GM10266 (cell line): ENCODE results near the gene HK1.

Experiments used
- DNase-seq: peaks from one replicate; pipeline ENCODE4 v3.0.0; 2012; ENCODE audit errors: extremely low spot score
- CTCF ChIP-seq: IDR thresholded peaks from 2 replicates; pipeline ENCODE4 v1.5.1; 2012; ENCODE audit warnings: mild to moderate bottlenecking, low read depth; ENCODE audit not compliant: control insufficient read depth, insufficient read depth; ENCODE audit errors: missing control alignments

Gene HK1

DNA sequence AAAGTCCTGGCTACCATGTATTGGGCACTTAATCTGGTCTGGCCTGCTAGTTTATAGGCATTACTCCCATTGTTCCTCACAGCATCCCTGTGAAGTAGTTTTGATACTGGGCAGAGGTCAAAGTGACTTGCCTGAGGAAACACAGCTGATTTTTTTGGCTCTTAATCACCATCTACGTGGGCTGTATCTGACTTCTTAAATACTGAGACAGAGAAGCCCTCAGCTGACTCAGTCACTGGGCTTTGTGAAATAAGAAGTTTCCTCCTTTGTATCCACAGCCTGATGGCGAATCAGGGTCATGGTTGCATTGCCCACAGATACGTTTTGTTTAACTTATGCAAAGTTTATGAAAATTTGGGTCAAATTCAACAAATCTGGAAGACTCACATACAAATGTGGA, 125.2 kb downstream of the HK1 start:
- DNase-seq: no peak
- no peak for TF ChIP-seq CTCF

GRCh38 chr10:69404786-69405185, 126.5 kb downstream of the HK1 start:
- no peak for DNase-seq
- no peak for TF ChIP-seq CTCF

- DNase-seq: no peak
- TF ChIP-seq CTCF: no peak
These were observed 126.9 kb downstream of the HK1 start for GRCh38 chr10:69405221-69405620.

DNA sequence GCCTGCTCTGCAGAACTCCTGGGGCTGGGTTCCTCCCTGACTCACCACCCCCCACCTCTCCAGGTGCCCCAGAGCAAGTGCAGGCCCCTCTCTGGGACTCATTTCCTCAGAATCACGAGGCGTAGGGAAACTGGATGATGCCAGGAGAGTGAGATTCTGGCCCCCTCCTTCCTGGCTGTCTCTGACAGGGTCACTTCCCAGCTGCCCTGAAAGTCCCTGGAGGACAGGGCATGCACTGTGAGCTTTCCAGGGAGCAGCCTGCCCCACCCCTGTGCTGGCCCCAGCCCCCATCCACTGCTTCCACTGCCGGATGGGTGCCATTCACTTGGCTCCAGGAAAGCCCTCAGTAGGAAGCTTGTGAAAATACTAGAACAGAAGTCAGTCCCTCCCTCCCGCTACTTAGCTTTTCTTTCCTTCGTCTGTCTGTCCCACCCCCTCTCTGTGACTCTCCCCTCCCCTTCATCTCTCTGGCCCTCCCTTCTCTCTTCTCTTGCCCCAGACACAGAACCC, 128.1 kb downstream of the HK1 start:
- no peak for TF ChIP-seq CTCF
- DNase-seq: no peak

- no peak for DNase-seq
- no peak for TF ChIP-seq CTCF
These were observed 128.7 kb downstream of the HK1 start for GRCh38 chr10:69406816-69407580.

DNA sequence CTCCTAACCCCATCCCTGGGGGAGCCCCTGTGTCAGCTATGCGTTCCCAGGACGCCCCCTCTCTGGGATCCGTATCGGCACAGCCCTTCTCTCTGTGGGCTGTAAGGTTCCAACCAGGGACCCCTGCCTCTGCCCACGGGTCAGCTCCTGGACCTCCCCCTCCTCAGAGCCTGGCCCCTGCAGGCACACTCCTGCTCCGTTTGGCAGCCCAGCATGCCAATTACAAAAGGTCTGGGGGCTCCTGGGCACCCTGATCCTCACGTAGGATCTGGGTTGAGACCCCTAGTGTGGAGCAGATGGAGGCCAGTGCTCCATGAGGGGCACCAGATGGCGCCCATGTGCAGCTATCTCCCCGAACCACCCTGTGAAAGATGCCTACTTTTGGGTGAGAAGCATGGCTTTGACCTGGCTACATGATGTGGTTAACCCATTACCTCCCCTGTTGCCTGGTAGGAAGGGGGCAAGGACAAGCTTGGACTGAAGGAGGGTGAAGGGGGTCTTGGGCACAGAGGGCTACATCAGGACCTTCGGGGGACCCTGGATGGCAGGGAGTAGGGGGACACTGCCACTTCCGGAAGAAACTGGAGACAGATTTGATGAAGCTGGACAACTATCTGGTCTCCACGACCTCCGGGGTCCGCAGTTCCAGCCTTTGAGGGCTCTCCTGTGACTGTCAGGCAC, 129.5 kb downstream of the HK1 start:
- TF ChIP-seq CTCF: peak; percentile 36

More for the DNA sequence above, 129.5 kb downstream of the HK1 start:
- DNase-seq: peak; percentile 53
